ENCODE measurements around the gene CATSPERD.

Gene CATSPERD

DNA sequence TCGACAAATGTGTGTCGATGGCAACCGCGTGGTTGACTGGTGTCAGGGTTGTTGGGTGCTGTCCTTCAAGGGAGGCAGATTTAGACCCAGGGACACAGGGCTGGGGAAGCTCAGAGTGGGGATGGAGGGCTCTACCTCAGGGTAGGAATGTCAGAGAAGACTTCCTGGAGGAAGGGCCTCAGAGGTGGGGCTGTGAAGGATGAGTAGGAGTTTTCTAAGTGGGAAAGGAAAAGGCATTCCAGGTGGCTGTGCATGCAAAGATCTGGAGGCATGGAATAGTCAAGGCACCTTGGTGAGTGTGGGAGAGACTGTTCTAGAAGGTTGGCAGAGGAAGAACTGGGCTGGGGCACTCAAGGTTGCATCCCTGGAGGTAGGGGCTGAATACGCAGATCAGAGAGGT is 86.5 kb downstream of the CATSPERD start:
- H3K27me3 ChIP-seq (ENCODE audit: control insufficient read depth, insufficient read depth, low read length) = peaks cover 22% of the 10 kb centered on the region
- no peak overlapping the region for H3K27ac ChIP-seq (ENCODE audit: low read length)
- no peaks in the 10 kb centered on the region for H3K36me3 ChIP-seq (ENCODE audit: control insufficient read depth, low read depth, low read length)
- no peak overlapping the region for H3K4me3 ChIP-seq (ENCODE audit: low read length)
- H3K9ac ChIP-seq (ENCODE audit: low read length) = no peak overlapping the region
- peaks cover 3% of the 10 kb centered on the region for H3K4me1 ChIP-seq (ENCODE audit: control insufficient read depth, low read depth, low read length)
- no peaks in the 10 kb centered on the region for H3K9me3 ChIP-seq (ENCODE audit: control insufficient read depth, low read depth, low read length)

DNA sequence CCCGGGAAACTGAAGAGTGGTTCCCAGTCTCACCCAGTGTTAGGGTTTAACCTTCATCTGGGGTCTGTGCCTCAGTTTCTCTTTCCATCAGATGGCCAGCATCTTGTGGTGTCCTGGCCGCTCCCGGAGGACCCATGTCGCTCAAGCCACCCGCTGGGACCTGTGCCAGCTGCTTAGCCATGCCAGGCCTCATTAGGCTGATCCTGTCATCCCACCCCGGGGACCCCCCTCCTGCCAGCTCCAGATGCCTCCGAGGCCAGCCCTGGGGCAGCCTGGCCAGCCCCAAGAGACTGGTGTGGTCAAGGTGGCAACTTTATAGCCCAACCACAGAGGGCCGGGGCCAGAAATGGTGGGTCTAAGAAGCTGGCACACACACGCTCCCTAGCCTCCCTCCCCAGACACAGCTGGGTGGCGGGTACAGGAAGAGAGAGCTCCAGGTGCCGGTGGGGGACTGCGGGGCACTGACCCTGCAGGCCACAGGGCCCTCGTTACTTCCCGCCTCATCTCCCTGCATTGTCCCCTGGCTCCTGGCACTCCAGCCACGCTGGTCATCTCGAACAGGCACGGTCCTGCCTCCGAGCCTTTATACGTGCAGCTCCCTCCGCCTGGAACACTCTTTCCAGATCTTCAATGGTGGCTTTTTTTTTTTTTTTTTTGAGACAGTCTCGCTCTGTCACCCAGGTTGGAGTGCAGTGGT is 87.8 kb downstream of the CATSPERD start:
- peaks cover 3% of the 10 kb centered on the region for H3K4me1 ChIP-seq (ENCODE audit: control insufficient read depth, low read depth, low read length)

DNA sequence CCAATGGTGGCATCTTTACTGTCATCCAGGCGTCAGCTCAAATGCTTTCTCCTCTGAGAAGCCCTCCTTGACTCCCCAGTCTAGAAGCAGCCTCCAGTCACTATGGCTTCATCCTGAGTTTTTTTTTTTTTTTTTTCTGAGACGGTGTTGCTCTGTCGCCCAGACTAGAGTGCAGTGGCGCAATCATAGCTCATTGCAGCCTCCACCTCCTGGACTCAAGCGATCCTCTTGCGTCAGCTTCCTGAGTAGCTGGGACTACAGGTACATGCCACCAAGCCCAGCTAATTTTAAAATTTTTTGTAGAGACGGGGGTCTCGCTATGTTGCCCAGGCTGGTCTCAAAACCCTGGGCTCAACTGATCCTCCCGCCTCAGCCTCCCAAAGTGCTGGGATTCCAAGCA is 88.6 kb downstream of the CATSPERD start:
- no peak overlapping the region for H3K4me3 ChIP-seq (ENCODE audit: low read length)
- H3K27ac ChIP-seq (ENCODE audit: low read length) = no peak overlapping the region
- H3K4me1 ChIP-seq (ENCODE audit: control insufficient read depth, low read depth, low read length) = peaks cover 3% of the 10 kb centered on the region
- peaks cover 9% of the 10 kb centered on the region for H3K27me3 ChIP-seq (ENCODE audit: control insufficient read depth, insufficient read depth, low read length)
- H3K9me3 ChIP-seq (ENCODE audit: control insufficient read depth, low read depth, low read length) = no peaks in the 10 kb centered on the region
- no peaks in the 10 kb centered on the region for H3K36me3 ChIP-seq (ENCODE audit: control insufficient read depth, low read depth, low read length)
- no peak overlapping the region for H3K9ac ChIP-seq (ENCODE audit: low read length)

More for the DNA sequence above, 87.8 kb downstream of the CATSPERD start:
- H3K36me3 ChIP-seq (ENCODE audit: control insufficient read depth, low read depth, low read length) = no peaks in the 10 kb centered on the region
- peaks cover 13% of the 10 kb centered on the region for H3K27me3 ChIP-seq (ENCODE audit: control insufficient read depth, insufficient read depth, low read length)
- no peaks in the 10 kb centered on the region for H3K9me3 ChIP-seq (ENCODE audit: control insufficient read depth, low read depth, low read length)
- H3K4me3 ChIP-seq (ENCODE audit: low read length) = no peak overlapping the region
- no peak overlapping the region for H3K9ac ChIP-seq (ENCODE audit: low read length)
- no peak overlapping the region for H3K27ac ChIP-seq (ENCODE audit: low read length)

DNA sequence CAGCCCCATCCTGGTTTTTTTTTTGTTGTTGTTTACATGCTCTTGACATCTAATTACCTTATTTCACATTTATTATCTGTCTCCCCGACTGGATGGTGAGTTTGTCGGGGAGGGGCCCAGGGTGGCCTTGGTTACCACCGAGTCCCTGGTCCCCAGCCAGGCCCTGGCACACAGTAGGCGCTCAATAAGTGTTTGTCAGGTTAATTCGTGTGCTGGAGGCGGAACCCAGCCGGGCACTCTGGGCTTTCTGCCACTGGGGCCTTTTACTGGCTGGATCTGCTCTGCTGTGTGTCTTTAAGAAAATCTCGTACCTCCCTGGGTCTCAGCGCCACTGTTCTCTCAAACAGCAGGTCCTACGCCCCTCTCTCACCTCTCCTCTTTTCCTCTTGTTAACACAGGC is 89.0 kb downstream of the CATSPERD start:
- H3K4me3 ChIP-seq (ENCODE audit: low read length) = no peak overlapping the region
- H3K36me3 ChIP-seq (ENCODE audit: control insufficient read depth, low read depth, low read length) = no peaks in the 10 kb centered on the region
- H3K27ac ChIP-seq (ENCODE audit: low read length) = no peak overlapping the region
- no peak overlapping the region for H3K9ac ChIP-seq (ENCODE audit: low read length)
- peaks cover 6% of the 10 kb centered on the region for H3K27me3 ChIP-seq (ENCODE audit: control insufficient read depth, insufficient read depth, low read length)
- H3K9me3 ChIP-seq (ENCODE audit: control insufficient read depth, low read depth, low read length) = no peaks in the 10 kb centered on the region
- H3K4me1 ChIP-seq (ENCODE audit: control insufficient read depth, low read depth, low read length) = no peaks in the 10 kb centered on the region

DNA sequence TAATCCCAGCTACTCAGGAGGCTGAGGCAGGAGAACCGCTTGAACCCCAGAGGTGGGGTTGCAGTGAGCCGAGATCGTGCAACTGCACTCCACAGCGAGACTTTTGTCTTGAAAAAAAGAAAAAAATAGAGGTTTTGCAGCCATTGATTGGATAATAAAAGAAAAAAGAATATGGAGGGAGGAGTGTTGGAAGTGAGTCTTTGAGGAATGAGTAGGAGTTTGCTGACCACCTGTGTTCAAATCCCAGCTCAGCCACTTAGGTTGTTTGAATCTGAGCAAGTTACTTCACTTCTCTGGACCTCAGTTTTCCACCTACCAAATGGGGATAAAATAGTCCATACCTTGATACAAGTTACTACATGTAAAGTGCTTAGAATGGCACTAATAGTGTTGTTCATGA is 90.7 kb downstream of the CATSPERD start:
- no peaks in the 10 kb centered on the region for H3K36me3 ChIP-seq (ENCODE audit: control insufficient read depth, low read depth, low read length)
- no peak overlapping the region for H3K9ac ChIP-seq (ENCODE audit: low read length)
- no peaks in the 10 kb centered on the region for H3K9me3 ChIP-seq (ENCODE audit: control insufficient read depth, low read depth, low read length)
- no peaks in the 10 kb centered on the region for H3K27me3 ChIP-seq (ENCODE audit: control insufficient read depth, insufficient read depth, low read length)
- H3K4me3 ChIP-seq (ENCODE audit: low read length) = no peak overlapping the region
- H3K4me1 ChIP-seq (ENCODE audit: control insufficient read depth, low read depth, low read length) = no peaks in the 10 kb centered on the region
- no peak overlapping the region for H3K27ac ChIP-seq (ENCODE audit: low read length)

DNA sequence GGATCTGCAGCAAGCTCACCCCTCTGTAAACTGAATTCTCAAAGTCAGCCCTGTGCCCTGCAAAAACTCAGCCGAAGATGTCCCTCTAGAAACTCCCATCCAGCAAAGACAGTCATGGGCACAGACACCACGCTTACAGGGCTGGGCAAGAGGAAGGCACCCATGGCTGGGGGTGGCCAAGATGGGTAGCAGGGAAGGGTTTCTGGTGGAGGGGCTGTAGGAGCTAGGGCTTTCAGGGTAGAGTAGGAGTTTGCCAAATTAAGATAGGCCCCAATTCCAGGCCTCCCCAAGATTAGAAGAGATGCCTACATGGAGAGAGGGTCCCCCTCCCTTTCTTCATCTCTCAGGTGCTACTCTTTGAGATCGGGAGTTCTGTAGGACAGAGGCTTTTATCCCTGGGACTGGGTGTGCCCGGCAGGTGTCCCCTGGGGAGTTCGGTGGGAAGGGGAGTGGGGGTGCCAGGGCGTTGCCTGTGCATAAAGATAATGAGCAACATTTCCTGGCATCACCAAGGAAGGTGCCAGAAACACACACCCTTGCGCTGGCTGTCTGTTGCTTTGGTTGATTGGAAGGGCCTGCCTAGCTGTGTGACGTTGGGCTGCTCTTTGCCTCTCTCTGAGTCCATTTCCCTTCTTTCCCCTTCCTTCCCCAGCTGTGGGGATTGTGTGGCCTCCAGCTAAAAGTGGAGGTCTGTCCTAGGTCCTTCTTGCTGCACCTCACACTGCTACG is 93.8 kb downstream of the CATSPERD start:
- Histone ChIP-seq H3K9ac (ENCODE audit: low read length) (no peak overlapping the region), H3K36me3 (ENCODE audit: control insufficient read depth, low read depth, low read length) (no peaks in the 10 kb centered on the region), H3K4me1 (ENCODE audit: control insufficient read depth, low read depth, low read length) (no peaks in the 10 kb centered on the region), H3K9me3 (ENCODE audit: control insufficient read depth, low read depth, low read length) (no peaks in the 10 kb centered on the region), H3K27ac (ENCODE audit: low read length) (no peak overlapping the region), H3K4me3 (ENCODE audit: low read length) (no peak overlapping the region), H3K27me3 (ENCODE audit: control insufficient read depth, insufficient read depth, low read length) (no peaks in the 10 kb centered on the region)

DNA sequence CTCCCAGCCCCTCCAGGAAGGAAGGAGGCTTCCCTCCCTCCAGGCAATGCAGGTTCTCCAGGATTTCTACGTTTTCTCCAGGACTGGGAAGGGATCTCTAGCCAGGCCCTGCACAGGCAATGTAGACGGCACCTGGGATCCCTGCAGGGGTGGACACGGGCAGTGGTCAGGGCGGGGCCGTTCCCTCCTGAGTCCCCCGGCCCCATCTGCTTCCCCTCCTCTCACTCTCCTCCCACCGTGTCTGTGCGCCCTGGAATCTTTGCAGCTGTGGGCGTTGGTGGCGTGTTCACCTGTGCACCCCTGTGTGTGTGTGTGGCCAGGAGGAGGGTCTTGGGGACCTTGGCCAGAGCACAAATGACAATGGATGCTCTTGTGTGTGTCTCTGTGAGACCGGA is 94.4 kb downstream of the CATSPERD start:
- Histone ChIP-seq H3K27ac (ENCODE audit: low read length) (no peak overlapping the region), H3K36me3 (ENCODE audit: control insufficient read depth, low read depth, low read length) (no peaks in the 10 kb centered on the region), H3K9me3 (ENCODE audit: control insufficient read depth, low read depth, low read length) (no peaks in the 10 kb centered on the region), H3K4me1 (ENCODE audit: control insufficient read depth, low read depth, low read length) (no peaks in the 10 kb centered on the region), H3K4me3 (ENCODE audit: low read length) (no peak overlapping the region), H3K9ac (ENCODE audit: low read length) (no peak overlapping the region), H3K27me3 (ENCODE audit: control insufficient read depth, insufficient read depth, low read length) (no peaks in the 10 kb centered on the region)

DNA sequence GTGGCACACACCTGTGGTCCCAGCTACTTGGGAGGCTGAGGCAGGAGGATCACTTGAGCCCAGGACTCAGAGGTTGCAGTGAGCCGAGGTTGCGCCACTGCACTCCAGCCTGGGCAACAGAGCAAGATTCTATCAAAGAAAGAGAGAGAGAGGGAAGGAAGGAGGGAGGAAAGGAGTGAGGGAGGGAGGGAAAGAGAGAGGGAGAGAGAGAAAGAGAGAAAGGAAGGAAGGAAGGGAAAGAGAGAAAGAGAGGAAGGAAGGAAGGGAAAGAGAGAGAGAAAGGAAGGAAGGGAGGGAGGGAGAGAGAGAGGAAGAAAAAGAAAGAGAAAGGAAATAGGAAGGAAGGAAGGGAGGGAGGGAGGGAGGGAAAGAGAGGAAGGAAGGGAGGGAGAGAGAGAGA is 96.8 kb downstream of the CATSPERD start:
- no peaks in the 10 kb centered on the region for H3K9me3 ChIP-seq (ENCODE audit: control insufficient read depth, low read depth, low read length)
- no peak overlapping the region for H3K27ac ChIP-seq (ENCODE audit: low read length)
- H3K27me3 ChIP-seq (ENCODE audit: control insufficient read depth, insufficient read depth, low read length) = no peaks in the 10 kb centered on the region
- no peaks in the 10 kb centered on the region for H3K4me1 ChIP-seq (ENCODE audit: control insufficient read depth, low read depth, low read length)
- H3K4me3 ChIP-seq (ENCODE audit: low read length) = no peak overlapping the region
- no peak overlapping the region for H3K9ac ChIP-seq (ENCODE audit: low read length)
- no peaks in the 10 kb centered on the region for H3K36me3 ChIP-seq (ENCODE audit: control insufficient read depth, low read depth, low read length)

DNA sequence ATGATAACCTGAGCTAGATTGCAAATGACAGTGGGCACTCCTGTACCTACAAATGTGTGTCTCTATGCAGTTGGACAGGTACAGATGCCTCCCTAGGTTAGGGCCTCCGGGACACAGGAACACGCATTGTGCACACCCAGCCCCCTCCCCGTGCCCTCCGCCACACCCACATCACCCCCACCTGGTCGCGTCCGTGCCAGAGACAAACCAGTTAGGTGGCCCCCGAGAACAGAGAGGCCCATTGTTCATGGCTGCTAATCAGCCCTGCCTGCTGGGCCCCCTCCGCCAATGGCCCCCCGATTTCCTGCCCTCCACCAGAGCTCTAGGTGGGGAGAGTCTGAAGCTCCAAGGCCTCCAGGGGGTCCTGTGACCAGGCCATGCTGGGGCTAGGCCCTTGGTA is 98.2 kb downstream of the CATSPERD start:
- Histone ChIP-seq H3K4me1 (ENCODE audit: control insufficient read depth, low read depth, low read length) (no peaks in the 10 kb centered on the region), H3K36me3 (ENCODE audit: control insufficient read depth, low read depth, low read length) (no peaks in the 10 kb centered on the region), H3K27ac (ENCODE audit: low read length) (no peak overlapping the region), H3K9ac (ENCODE audit: low read length) (no peak overlapping the region), H3K9me3 (ENCODE audit: control insufficient read depth, low read depth, low read length) (no peaks in the 10 kb centered on the region), H3K4me3 (ENCODE audit: low read length) (no peak overlapping the region), H3K27me3 (ENCODE audit: control insufficient read depth, insufficient read depth, low read length) (no peaks in the 10 kb centered on the region)

DNA sequence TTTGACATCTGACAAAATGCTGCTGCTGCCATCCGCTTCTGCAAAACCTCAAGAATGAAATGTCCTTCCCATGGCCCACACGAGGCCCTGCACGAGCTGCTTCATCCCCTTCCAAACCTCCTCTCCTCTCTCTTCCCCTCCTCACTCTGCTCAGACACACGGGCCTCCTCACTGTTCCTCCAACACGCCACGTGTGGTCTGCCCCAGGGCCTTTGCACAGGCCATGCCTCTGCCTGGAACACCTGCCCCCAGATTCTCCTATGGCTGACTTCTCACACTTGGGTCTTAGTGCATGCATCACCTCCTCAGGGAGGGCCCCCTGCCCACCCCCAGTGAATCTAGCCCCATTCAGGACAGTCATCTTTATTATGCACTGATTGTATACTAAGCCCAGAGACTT is 100.3 kb downstream of the CATSPERD start:
- H3K9me3 ChIP-seq (ENCODE audit: control insufficient read depth, low read depth, low read length) = no peaks in the 10 kb centered on the region
- H3K36me3 ChIP-seq (ENCODE audit: control insufficient read depth, low read depth, low read length) = no peaks in the 10 kb centered on the region
- no peaks in the 10 kb centered on the region for H3K27me3 ChIP-seq (ENCODE audit: control insufficient read depth, insufficient read depth, low read length)
- H3K9ac ChIP-seq (ENCODE audit: low read length) = no peak overlapping the region
- no peaks in the 10 kb centered on the region for H3K4me1 ChIP-seq (ENCODE audit: control insufficient read depth, low read depth, low read length)
- H3K4me3 ChIP-seq (ENCODE audit: low read length) = no peak overlapping the region
- H3K27ac ChIP-seq (ENCODE audit: low read length) = no peak overlapping the region

DNA sequence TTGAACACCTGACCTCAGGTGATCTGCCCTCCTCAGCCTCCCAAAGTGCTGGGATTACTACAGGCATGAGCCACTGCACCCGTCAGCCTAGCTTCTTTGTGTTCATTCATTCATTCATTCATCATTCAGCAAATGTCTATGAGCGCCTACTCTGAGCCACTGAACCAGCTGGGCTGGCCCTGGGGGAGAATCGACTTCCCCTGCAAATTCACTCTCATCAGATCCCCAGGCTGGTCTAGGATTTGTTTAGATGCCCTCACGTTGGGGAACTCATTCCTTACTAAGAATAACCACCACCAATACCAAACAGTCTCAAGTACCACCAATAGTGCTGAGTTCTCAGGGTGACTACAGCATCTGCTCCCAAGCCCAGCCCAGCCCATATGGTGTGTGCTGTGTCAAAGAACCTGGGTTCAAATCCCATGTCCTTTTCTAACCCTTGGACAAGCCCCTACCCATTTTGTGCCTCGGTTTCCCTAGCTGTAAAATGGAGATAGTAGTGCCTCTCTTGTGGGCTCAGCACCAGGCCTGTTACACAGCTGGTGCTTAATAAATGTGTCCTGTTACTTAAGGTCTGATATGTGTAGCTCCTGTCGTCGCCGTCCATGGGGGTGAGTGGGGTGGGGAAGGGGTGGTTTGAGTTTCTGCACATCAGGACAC is 101.2 kb downstream of the CATSPERD start:
- Histone ChIP-seq H3K4me3 (ENCODE audit: low read length) (no peak overlapping the region), H3K27me3 (ENCODE audit: control insufficient read depth, insufficient read depth, low read length) (no peaks in the 10 kb centered on the region), H3K9ac (ENCODE audit: low read length) (no peak overlapping the region), H3K4me1 (ENCODE audit: control insufficient read depth, low read depth, low read length) (no peaks in the 10 kb centered on the region), H3K36me3 (ENCODE audit: control insufficient read depth, low read depth, low read length) (no peaks in the 10 kb centered on the region), H3K9me3 (ENCODE audit: control insufficient read depth, low read depth, low read length) (no peaks in the 10 kb centered on the region), H3K27ac (ENCODE audit: low read length) (no peak overlapping the region)
